Fibroblast of pulmonary artery (primary cell): Measurements from ENCODE around the gene DELE1.
A peak's percentile ranks its signal among the peaks of the same experiment; 100 is the strongest.

Experiments
- DNase-seq: peaks from one replicate; pipeline ENCODE4 v3.0.0-alpha.2; 2010; ENCODE audit warnings: low read depth
- H3K4me3 ChIP-seq: replicated peaks from 2 replicates; pipeline ENCODE4 v1.5.1; 2011; ENCODE audit warnings: low read depth, mild to moderate bottlenecking, control low read depth, low read length, moderate library complexity
- TF ChIP-seq, protein P1 (sequence below): IDR thresholded peaks from 2 replicates; pipeline ENCODE4 v1.5.1; 2011; ENCODE audit warnings: mild to moderate bottlenecking, control low read depth, low read length, inconsistent platforms; ENCODE audit errors: missing control alignments

DELE1 gene

DNA sequence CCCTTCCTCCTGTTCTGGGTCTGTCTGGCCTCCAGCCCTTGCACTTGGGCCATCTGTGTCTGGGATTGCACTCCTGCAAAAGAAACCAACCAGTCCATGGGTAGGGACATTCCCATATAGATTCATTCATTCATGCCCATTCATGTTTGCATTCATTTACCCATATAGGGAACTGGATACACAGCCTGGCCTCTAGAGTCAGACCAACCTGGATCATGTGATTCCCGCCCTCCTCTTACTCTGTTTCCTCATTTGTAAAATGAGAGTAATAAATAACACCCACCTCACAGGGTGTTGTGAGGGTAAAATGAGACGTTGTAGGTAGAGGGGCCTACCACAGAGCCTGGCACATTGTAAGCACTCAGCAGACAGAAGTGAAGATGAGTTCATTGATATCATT lies 25.8 kb downstream of the DELE1 start:
- DNase-seq = no peak
- TF ChIP-seq, protein P1, sequence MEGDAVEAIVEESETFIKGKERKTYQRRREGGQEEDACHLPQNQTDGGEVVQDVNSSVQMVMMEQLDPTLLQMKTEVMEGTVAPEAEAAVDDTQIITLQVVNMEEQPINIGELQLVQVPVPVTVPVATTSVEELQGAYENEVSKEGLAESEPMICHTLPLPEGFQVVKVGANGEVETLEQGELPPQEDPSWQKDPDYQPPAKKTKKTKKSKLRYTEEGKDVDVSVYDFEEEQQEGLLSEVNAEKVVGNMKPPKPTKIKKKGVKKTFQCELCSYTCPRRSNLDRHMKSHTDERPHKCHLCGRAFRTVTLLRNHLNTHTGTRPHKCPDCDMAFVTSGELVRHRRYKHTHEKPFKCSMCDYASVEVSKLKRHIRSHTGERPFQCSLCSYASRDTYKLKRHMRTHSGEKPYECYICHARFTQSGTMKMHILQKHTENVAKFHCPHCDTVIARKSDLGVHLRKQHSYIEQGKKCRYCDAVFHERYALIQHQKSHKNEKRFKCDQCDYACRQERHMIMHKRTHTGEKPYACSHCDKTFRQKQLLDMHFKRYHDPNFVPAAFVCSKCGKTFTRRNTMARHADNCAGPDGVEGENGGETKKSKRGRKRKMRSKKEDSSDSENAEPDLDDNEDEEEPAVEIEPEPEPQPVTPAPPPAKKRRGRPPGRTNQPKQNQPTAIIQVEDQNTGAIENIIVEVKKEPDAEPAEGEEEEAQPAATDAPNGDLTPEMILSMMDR = no peak
- H3K4me3 ChIP-seq = no peak overlapping the region

DNA sequence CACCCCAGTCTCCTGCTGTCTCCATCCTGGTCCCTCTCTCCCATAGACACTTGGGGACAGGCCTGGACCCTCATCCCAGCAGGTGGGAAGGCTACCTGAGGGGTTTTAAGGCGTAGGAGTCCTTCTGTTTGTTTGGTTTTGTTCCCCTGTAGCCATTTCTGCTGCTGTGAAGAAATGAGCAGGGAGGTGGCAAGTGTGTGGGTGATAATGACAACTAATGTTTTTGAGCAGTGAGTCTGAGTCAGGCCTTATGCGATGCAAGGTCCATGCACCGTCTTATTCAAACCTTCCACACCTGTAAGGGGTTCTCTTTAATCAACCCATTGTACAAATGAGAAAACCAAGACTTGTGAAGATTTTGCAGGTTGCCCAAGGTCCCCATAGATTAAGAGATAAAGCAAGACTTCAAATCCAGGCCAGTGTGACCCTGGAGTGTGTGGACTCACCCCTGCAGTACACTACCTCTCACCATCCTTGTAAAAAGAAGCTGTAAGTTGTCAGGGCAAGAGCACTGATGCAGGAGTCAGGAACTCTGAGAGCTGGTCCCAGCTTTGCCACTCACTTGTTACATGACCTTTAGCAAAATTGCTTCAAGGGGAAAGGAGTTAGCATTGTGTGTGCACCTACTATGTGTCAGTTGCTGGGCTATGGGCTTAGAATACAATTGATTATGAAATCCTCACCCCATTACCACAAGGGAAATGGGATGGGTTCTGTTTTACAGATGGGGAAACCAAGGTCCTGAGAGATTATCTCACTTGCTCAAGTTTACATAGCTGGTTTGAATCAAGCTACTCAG lies 26.7 kb downstream of the DELE1 start:
- no peak overlapping the region for H3K4me3 ChIP-seq
- TF ChIP-seq, protein P1 = no peak
- no peak for DNase-seq

DNA sequence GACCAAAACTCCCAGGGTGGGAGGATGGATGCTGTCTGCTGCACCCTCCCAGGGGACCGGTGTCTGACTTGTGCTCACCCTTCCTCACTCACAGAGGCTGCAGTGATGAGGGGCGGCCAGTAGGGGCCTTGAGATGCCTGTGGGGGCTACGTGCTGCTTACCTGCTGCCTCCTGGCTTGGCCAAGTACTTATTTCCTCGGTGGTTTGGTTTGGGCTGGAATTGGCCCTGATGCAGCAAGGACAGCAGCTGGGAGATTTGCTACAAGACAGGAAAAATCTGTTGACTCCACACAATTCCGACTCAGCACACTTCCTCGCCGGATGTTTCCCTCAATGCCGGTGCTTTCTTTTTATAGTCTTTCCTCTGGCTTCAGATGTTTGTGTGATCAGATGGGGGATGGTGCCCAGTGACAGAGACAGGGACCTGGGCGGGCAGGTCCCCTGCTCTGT lies 27.7 kb downstream of the DELE1 start:
- no peak overlapping the region for H3K4me3 ChIP-seq
- TF ChIP-seq, protein P1 = peak; percentile 49
- no peak for DNase-seq

DNA sequence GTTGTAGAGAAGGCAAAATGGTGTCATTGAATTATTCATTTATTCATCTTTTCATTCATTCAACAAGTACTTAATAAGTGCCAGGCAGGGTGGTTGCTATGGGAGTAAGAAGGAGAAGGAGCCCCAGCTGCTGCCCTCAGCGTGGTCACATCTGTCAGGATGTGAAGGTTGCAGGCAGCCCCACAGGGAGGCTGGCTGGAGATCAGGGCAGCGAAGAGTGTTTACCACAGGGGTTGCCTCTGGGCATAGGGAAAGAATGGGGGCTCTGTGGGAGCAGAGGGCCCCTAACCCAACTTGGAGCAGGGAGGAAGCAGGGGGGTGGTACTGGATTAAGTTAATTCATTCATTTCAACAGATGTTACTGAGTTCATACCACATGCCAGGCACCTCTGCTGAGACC lies 28.3 kb downstream of the DELE1 start:
- DNase-seq = no peak
- TF ChIP-seq, protein P1 = no peak
- H3K4me3 ChIP-seq = no peak overlapping the region

DNA sequence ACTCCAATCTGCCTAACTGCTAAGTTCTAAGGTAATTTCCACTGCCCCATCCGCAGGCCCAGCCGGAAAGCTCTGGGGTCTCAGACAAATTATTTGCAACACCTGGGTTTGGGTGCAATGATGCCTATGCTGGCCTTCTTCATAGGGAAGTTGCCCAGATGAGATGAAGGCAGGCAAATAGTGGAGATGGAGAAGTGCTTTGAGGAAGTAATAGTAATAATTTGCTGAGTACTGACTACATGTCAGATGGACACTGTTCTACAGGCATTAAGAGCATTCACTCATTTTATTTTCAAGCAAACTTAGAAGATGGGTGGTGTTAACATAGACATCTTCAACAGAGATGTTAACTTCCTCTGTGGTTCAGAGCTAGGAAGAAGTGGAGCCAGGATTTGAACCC lies 30.5 kb downstream of the DELE1 start:
- TF ChIP-seq, protein P1 = no peak
- H3K4me3 ChIP-seq = no peak overlapping the region
- DNase-seq = no peak

DNA sequence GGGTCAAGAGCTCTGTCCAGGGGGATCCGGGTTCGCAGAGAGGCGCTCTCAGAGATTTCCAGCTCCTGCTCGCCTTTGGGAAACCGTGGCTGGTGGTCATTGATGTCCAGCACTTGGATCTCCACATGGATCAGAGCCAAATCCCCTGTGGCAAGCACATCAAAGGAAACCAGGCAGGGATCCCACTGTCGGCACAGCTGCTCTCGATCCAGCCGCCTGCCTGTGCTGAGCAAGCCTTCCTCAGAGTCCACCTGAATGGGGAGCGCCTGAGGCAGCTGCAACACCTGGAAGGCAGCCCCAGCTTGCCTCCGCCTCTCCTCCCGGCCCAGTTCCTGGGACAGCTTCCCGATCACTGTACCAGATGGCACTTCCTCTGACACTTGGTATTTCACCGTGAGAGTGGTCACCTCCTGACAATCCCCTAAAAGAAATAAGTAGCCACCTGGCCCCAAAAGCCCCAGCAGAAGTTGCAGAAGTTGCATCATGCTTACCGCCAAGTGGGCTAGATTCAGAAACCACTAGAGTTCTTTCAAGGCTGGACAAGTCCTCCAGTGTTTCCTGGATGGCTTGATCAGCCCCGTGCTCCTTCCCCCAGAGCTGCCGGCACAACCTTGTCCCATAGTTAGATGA lies 33.8 kb downstream of the DELE1 start:
- DNase-seq = no peak
- no peak overlapping the region for H3K4me3 ChIP-seq
- TF ChIP-seq, protein P1 = no peak
